ENCODE measurements around the gene BMP8B.
A peak's percentile ranks its signal among the peaks of the same experiment; 100 is the strongest.
"Not testable (repeated sequence)": the region's sequence is repeated elsewhere in the genome, so short reads cannot be mapped to it uniquely, and the experiment has no call there.

The BMP8B gene

GRCh38 chr1:39812913-39813312 lies 24.2 kb upstream of the BMP8B start:
- no peak for DNase-seq

GRCh38 chr1:39808784-39809517 lies 20.3 kb upstream of the BMP8B start:
- no peak for DNase-seq

- no peak for DNase-seq
Measured at GRCh38 chr1:39805385-39805784, 16.7 kb upstream of the BMP8B start.

GRCh38 chr1:39802496-39803260 lies 14.0 kb upstream of the BMP8B start:
- no peak for DNase-seq

GRCh38 chr1:39800471-39800835 lies 11.8 kb upstream of the BMP8B start:
- no peak for DNase-seq

- peak; percentile 74 for DNase-seq
Measured at GRCh38 chr1:39799770-39800470, 11.3 kb upstream of the BMP8B start.

- peak; percentile 68 for DNase-seq
Measured at GRCh38 chr1:39798859-39799769, 10.4 kb upstream of the BMP8B start.

- no peak for DNase-seq
Measured at GRCh38 chr1:39795651-39796050, 7.0 kb upstream of the BMP8B start.

GRCh38 chr1:39791838-39792237 lies 3.2 kb upstream of the BMP8B start:
- no peak for DNase-seq

GRCh38 chr1:39789571-39790110 lies 976 bp upstream of the BMP8B start:
- DNase-seq, result no peak

- DNase-seq, result no peak
Measured at GRCh38 chr1:39788426-39788757, 273 bp downstream of the BMP8B start.

GRCh38 chr1:39787964-39788363 lies 701 bp downstream of the BMP8B start:
- not testable (repeated sequence) for DNase-seq

GRCh38 chr1:39787468-39787867 lies 1.2 kb downstream of the BMP8B start:
- no peak for DNase-seq

- DNase-seq, result not testable (repeated sequence)
Measured at GRCh38 chr1:39787108-39787375, 1.6 kb downstream of the BMP8B start.

- DNase-seq, result not testable (repeated sequence)
Measured at GRCh38 chr1:39786303-39787107, 2.2 kb downstream of the BMP8B start.

GRCh38 chr1:39782685-39783084 lies 6.0 kb downstream of the BMP8B start:
- DNase-seq, result not testable (repeated sequence)

GRCh38 chr1:39782103-39782502 lies 6.6 kb downstream of the BMP8B start:
- no peak for DNase-seq

GRCh38 chr1:39781349-39781715 lies 7.3 kb downstream of the BMP8B start:
- no peak for DNase-seq

GRCh38 chr1:39779821-39780220 lies 8.8 kb downstream of the BMP8B start:
- no peak for DNase-seq

- no peak for DNase-seq
Measured at GRCh38 chr1:39779137-39779536, 9.5 kb downstream of the BMP8B start.

- DNase-seq, result not testable (repeated sequence)
Measured at GRCh38 chr1:39778463-39779099, 10.1 kb downstream of the BMP8B start.
